ENCODE data around the gene DGKK.

DNA sequence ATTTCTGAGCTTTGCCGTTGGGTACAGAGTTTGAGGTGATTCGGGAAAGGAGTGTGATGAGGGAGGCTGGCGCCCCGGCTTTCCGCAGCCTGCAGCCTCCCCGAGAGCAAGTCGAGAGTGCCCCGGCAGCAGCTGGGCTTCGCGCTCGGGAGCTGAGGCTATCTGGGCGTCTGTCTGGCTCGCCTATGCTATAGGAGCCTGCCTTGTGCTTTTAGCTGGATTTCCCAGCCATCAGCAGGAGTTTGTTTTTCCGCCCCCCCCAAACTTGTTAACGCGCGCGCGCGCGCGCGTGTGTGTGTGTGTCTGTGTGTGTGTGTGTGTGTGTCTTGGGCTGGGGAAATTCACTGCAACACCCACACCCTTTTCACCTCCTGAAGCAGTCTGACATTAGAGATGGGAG lies 765 bp upstream of the DGKK start:
- TF ChIP-seq POLR2A (IDR thresholded peaks at IDR 0.05; ENCODE audit: low read depth, low read length): no peak
- no peak for TF ChIP-seq SPI1 (IDR thresholded peaks at IDR 0.05; ENCODE audit: low read depth, low read length)
- no peak for TF ChIP-seq POLR2AphosphoS5 (IDR thresholded peaks at IDR 0.05; ENCODE audit: low read depth, low read length)
- TF ChIP-seq POU2F2 (IDR thresholded peaks at IDR 0.05; ENCODE audit: low read depth, low read length): no peak
- no peak for TF ChIP-seq TAF1 (IDR thresholded peaks at IDR 0.05; ENCODE audit: low read depth, low read length)
- TF ChIP-seq PAX5 (IDR thresholded peaks at IDR 0.05; ENCODE audit: insufficient read depth, low read length, severe bottlenecking): no peak

Measured in GM12891 (cell line).